NOMO-1 treated with DMSO at 0.1 percent for 48 hours (cell line): Measurements from ENCODE around the gene MON2.
"Not testable (repeated sequence)": the region's sequence is repeated elsewhere in the genome, so short reads cannot be mapped to it uniquely, and the experiment has no call there.

Experiments used
- DNase-seq: peaks from one replicate; lab custom pipeline; 2025; ENCODE audit not compliant: unreplicated experiment; lab: John Stamatoyannopoulos, UW

Gene MON2, protein sequence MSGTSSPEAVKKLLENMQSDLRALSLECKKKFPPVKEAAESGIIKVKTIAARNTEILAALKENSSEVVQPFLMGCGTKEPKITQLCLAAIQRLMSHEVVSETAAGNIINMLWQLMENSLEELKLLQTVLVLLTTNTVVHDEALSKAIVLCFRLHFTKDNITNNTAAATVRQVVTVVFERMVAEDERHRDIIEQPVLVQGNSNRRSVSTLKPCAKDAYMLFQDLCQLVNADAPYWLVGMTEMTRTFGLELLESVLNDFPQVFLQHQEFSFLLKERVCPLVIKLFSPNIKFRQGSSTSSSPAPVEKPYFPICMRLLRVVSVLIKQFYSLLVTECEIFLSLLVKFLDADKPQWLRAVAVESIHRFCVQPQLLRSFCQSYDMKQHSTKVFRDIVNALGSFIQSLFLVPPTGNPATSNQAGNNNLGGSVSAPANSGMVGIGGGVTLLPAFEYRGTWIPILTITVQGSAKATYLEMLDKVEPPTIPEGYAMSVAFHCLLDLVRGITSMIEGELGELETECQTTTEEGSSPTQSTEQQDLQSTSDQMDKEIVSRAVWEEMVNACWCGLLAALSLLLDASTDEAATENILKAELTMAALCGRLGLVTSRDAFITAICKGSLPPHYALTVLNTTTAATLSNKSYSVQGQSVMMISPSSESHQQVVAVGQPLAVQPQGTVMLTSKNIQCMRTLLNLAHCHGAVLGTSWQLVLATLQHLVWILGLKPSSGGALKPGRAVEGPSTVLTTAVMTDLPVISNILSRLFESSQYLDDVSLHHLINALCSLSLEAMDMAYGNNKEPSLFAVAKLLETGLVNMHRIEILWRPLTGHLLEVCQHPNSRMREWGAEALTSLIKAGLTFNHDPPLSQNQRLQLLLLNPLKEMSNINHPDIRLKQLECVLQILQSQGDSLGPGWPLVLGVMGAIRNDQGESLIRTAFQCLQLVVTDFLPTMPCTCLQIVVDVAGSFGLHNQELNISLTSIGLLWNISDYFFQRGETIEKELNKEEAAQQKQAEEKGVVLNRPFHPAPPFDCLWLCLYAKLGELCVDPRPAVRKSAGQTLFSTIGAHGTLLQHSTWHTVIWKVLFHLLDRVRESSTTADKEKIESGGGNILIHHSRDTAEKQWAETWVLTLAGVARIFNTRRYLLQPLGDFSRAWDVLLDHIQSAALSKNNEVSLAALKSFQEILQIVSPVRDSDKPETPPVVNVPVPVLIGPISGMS (N-terminal part only)

DNA sequence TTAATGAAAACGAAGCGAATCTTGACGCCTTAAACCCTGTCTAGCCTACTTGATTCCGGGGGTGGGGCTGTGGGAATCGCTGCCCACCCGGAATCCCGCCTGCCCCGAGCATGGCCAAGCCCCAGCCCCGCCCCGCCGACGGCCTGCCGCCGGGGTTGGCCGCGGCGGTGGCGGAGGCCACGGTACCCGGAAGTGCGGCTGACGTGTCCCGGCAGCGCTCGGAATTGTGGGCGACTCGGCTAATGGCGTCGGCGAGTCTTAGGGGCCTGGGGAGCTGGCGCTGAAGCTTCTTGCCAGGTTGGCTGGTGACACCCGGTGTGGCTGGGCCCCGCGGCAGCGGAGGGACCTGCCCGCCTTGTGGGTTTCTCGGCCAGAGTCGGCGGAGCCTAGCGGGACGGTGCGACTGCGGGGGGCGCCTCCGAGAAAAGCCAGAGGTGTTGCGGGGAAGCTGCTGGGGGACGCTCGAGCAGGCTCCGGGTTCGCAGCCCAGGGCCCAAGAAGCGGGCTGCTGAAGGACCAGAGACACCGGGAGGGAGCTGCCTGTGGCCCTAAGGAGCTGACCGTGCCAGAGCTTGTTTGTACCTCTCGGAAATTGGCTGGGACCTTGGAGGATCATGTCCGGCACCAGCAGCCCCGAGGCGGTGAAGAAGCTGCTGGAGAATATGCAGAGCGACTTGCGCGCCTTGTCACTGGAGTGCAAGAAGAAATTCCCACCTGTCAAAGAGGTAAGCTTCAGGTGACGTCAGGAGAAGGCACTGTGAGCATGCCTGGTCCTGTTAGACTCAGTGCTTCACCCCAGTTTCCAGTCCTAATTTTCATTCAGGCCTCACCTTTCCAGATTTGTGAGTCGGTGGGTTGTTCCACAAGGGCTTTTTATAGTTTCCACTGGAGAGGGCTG is at the start of gene MON2:
Gene MON2, plus strand, starts transcription at position 233 of the 898 bp plus-strand sequence. Its CDS starts 382 bp downstream, at position 615.
- peak; percentile 73 for DNase-seq

DNA sequence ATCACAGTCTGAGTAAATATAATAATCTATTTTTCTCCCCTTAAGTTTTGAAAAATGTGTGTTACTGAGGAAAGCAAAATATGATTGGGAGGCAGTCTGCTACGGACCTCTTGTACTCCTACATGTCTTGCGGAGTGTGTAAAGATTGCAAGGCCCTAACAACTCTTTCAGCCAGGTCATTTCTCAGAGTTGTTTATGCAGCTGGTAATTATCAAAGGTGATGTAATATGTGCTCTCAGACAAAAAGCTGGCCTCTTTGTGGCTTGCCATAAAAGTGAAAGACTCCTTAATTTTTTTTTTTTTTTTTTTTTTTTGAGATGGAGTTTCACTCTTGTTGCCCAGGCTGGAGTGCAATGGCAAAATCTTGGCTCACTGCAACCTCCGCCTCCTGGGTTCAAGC is 40.5 kb upstream of the MON2 start:
- DNase-seq: no peak

DNA sequence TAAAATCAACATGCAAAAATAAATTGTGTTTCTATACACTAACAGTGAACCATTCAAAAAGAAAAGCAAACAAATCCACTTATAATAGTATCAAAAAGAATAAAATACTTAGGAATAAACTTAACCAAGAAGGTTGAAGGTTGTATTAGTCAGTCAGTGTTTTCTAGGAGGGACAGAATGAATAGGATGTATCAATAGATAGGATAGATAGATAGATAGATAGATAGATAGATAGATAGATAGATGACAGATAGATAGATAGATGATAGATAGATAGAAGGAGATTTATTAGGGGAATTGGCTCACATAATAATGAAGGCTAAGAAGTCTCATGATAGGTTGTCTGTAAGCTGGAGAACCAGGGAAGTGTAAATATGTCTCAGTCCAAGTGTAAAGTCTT is 37.2 kb upstream of the MON2 start:
- DNase-seq: no peak

DNA sequence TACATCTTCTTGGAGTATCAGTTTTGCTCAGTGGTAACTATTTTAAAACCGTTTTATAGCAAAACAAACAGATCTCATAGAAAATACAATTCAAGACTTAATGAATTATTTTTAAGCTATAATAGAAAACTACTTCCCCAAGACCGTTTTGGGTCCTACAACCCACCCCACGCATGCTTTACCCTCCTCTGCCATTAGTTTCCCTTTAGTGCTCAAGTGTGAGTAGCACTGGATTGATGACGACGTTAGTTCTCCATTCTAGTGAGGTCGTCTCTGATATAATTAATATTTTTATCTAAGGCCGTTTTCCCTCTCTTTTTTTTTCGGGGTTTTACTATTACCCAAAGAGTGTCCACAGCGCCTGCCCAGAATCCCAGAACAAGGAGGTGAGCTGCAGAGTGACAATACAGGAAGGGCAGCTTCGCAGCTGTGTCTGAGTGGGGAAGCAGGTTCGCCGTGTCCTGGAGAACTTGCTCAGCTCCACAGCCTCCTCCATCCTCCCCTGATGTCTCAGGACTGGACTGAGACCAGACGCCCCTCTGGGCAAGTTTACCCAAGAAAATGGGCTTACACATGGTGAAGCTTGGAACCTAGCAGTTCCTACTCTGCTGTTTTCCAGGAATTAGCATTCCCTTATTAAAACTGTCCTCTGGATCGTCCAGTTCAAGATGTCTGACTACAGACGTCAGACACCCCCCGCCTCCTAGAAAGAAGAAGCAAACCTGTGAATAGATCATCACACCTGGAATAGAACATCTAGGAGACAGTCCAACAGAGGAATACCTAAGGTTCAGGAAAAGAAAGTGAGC is 31.9 kb upstream of the MON2 start:
- peak; percentile 42 for DNase-seq

DNA sequence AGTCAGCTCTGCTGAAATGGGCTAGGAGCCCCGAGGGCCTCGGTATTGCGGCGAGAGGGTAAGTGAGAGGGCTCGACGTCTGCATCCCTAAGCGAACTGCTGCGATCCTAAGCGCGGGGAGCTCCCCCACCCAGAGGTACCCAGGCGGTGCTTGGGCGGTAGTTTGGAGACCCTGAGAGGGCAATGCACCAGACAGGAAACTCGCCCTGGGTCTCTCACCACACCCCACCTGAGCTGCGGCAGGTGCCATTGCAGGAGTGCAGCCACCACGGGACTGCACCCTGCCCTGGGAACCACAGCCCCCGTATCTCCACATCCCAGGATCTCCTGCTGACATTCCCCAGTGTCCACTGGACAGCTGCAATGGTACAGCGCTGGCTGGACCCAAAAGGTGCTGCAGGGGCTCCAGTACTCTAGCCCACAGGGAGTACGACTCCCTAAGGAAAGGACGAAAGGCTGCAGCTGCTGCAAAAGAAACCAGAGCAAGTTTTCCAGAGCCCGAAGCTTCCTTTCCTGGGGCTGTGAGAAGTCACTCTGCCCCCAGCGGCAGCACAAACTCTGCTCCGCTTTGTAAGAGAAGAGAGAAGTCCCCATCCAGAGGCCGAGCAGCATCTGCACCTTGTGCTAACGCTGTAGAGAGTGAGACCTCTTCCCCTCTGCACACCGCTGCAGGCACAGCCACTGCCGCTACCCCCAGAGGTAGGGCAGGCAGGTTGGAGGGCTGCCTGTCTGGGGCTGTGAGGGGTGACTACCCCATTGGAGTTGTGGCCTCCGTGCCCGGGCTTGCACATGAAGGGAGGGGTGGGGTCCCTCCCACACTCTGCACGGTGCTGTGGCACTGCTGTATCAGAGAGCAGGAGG is 31.1 kb upstream of the MON2 start:
- peak; percentile 47 for DNase-seq

DNA sequence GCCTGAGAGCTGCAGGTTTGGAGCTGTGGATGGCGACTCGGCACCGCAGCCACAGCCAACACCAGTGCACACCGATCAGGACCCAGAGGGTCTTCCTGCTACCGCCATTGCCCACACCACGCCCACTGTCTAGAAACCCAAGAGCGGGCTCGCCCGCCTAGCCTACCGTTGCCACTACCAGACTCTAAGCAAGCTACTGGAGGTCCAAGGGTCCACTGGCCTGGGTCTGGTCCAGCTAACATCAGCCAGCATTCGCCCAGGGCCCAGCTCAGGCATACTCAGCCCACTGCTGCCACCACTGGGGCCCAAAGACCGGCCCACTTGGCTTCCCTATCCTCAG is 30.5 kb upstream of the MON2 start:
- no peak for DNase-seq

DNA sequence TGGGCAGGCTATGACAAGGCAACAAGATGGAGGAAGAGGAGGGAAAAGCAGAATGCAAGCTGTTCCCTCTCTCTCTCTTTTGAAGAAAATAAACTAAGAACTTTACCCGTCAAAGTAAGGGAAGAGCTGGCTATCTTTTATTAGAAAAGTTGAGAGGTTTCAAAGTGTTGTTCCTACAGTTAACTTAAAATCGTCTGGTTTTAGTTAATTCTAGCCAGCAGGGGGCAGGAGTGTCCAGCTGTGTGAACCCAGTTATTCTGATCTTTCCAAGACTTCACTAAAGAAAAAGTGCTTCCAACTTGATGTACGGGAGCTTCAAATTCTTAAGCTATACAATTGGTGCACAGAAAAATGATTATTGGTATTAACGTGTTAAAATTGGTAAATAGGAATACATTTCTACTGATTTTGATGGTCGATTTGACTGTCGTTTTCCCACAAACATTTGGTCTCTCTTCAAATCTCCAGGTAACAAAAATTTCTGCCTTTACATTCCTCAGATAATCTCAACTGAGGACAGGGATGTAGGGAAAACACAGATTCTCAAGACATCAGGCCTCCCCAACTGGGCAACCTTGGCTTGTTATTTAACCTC is 28.4 kb upstream of the MON2 start:
- DNase-seq: peak; percentile 20

DNA sequence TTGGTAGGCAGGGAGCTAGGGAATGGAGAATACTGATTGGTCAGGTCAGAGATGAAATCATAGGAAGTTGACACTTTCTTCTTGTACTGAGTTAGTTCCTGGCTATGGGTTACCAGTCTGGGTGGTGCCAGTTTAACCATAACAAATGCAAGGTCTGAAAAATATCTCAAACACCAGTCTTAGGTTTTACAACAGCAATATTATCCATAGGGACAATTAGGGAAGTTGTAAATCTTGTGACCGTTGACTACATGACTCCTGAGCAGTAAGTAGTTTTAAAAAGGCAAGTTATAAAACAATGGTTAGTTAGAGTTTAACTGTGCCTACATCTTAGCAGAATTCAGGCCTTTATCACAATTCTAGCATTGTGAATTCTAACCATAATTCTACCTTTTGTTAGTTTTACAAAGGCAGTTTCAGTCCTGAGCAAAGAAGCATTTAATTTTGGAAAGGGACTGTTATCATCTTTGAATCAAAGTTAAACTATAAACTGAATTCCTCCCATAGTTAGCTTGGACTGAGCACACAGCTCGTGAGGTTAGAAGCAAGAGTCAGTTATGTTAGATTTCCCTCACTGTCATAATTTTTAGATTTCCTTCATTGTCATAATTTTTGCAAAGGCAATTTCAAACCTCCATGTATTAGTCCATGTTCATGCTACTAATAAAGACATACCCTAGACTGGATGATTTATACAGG is 19.7 kb upstream of the MON2 start:
- DNase-seq: no peak

DNA sequence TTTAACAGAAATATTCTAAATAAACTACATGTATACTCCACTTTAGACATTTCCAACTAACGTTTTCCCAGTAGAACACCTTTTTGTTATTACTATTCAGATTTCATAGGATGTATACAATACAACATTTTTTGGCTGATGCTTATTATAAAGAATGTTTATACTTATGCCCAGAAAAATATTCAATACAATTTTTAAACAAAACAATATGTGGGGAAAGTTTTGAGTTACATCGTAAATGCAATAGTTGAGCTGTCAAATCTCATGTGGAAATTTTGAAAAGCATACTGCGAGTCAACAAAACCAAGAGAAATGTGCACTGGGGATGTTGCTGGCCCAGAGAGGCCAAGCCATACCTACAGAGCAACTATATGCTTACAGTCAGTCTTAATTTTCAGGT is 18.2 kb upstream of the MON2 start:
- no peak for DNase-seq

DNA sequence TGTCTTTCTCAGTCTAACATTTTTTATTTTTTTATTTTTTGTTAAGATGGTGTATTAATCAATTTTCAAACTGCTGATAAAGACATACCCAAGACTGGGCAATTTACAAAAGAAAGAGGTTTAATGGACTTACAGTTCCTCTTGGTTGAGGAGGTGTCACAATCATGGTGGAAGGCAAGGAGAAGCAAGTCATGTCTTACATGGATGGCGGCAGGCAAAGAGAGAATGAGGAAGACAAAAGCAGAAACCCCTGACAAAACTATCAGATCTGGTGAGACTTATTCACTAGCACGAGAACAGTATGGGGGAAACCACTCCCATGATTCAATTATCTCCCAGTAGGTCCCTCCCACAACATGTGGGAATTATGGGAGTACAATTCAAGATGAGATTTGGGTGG is 11.2 kb upstream of the MON2 start:
- DNase-seq: not testable (repeated sequence)

DNA sequence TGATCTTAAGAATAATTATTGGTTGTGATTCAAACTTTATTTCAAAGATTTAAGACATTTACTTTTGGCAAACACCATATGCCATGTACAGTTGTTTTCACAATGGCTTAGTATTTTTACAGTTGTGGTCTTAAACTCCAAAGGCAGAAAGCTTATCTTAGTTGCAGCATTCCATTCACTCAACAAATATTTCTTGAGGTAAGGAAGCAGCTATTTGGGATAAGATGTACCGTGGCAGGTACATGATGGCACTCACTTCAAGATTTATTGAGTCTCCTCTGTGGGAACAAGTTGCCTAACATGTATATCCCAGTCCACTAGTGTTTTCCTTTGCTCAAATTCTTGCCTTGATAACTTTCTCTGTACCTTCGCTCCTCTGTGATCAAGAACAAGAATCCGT is 8.0 kb upstream of the MON2 start:
- DNase-seq: no peak

DNA sequence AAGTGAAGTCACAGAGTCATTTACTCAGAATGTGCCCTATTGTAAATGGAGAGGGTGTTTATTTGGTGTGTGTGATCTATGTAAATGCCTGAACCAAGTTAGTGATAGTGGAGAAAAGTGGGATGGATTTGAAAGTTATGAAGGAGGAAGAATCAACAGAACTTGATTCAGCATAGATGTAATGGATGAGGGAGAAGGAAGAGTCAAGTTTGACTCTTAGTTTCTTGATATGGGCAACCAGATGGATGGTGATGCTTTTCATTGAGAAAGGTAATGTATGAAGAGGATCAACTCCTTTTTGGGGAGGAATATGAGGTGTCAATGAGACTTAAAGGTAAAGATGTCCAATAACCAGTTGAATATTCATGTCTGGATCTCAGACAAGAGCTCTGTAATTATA is 6.7 kb upstream of the MON2 start:
- no peak for DNase-seq

DNA sequence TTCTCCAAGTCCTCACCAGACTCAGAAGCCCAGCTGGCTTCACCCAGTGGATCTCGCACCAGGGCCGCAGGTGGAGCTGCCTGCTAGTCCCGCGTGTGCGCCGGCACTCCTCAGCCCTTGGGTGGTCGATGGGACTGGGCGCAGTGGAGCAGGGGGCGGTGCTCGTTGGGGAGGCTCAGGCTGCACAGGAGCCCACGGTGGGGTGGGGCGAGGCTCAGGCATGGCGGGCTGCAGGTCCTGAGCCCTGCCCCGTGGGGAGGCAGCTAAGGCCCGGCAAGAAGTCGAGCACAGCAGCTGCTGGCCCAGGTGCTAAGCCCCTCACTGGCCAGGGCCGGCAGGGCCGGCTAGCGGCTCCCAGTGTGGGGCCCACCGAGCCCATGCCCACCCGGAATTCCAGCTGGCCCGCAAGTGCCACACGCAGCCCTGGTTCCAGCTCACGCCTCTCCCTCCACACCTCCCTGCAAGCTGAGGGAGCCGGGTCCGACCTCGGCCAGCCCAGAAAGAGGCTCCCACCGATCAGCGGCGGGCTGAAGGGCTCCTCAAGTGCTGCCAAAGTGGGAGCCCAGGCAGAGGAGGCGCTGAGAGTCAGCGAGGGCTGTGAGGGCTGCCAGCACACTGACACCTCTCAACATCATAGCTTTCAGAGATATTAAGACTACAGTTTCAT is 5.3 kb upstream of the MON2 start:
- not testable (repeated sequence) for DNase-seq

DNA sequence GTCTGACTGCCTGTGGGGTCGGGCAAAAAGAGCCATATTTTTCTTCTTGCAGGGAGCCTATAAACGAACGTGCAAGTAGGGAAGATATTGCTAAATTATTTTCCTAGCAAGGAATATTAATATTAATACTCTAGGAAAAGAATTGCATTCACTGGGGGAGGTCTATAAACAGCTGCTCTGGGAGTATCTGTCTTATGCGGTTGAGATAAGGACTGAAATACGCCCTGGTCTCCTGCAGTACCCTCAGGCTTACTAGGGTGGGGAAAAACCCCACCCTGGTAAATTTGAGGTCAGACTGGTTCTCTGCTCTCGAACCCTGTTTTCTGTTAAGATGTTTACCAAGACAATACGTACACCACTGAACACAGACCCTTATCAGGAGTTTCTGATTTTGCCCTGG is 3.4 kb upstream of the MON2 start:
- DNase-seq: not testable (repeated sequence)

DNA sequence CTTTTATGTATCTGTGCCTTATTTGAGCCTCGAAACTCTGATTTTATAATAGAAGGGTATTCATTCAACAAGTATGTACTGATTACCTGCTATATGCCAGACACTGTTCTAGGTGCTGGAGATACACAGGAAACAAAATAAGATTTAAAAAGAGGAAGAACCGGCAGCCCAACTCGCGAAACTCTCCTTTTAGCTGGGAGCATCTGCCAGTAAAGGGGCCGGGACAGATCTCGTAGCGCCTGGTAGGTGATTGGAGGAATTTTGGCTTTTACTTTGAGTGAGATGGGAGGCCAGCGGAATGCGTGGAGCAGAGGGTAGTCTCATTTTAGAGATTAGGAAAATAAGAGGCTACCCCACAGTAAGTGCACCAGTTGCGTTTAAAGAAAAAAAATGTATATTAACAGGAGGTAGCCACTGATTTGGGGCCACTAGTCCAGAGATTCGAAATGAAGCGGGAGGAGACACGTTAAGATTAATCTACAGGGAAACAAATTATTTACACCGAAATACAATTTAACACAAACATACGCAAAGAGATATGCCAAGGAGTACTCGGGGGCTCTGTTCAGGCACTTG is 520 bp upstream of the MON2 start:
- peak; percentile 75 for DNase-seq

DNA sequence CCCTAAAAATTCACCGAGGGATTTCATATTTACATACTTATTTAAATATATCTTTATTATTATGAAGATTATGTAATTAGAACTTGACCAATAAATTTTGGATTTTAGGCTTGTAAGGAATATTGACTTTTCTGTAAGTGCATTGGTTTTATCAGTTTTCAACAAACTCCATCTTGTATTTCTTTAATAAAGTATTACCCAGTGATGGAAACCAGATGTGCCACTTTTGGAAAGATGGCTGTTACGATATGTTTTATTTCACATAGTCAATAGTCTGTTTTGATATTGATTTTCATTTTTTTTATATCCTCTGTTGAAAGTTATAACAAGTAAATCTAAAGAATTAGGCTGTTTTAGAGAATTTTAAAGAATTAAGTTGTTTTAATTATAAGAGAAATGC is 1.8 kb downstream of the MON2 start:
- DNase-seq: no peak

DNA sequence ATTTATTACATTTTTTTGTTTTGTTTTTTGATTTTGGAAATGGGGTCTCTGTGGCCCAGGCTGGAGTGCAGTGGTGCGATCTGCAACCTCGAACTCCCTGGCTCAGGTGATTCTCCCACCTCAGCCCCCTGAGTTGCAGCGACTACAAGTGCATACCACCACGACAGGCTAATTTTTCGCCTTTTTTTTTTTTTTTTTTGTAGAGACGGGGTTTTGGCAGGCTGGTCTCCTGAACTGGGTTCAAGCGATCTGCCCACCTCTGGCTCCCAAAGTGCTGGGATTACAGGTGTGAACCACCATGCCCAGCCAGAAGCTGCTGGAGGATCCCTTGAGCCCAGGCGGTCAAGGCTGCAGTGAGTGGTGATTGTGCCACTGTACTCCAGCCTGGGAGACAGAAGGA is 2.3 kb downstream of the MON2 start:
- no peak for DNase-seq
